Thyroid gland (tissue), 4 donors: ENCODE measurements around the gene MED9.

Experiments
- POLR2A ChIP-seq, 2 donors: fragments of 450-650 bp; IDR thresholded peaks; one replicate each; pipeline ENCODE4 v1.6.1; 2017; ENCODE audit warnings: antibody characterized with exemption in 2 of 2, mild to moderate bottlenecking in 2 of 2, moderate library complexity in 1 of 2
- TF ChIP-seq, protein P1 (sequence below), 6 experiments: fragments of 200-600 bp in 3 of 6; fragments of 450-650 bp in 3 of 6; sonication (generic) in 3 of 6; IDR thresholded peaks; one replicate each; pipeline ENCODE4 v1.5.1; 2016 to 2019; ENCODE audit warnings: antibody characterized with exemption in 6 of 6, mild to moderate bottlenecking in 2 of 6, inconsistent platforms in 1 of 6, moderate library complexity in 1 of 6

DNA sequence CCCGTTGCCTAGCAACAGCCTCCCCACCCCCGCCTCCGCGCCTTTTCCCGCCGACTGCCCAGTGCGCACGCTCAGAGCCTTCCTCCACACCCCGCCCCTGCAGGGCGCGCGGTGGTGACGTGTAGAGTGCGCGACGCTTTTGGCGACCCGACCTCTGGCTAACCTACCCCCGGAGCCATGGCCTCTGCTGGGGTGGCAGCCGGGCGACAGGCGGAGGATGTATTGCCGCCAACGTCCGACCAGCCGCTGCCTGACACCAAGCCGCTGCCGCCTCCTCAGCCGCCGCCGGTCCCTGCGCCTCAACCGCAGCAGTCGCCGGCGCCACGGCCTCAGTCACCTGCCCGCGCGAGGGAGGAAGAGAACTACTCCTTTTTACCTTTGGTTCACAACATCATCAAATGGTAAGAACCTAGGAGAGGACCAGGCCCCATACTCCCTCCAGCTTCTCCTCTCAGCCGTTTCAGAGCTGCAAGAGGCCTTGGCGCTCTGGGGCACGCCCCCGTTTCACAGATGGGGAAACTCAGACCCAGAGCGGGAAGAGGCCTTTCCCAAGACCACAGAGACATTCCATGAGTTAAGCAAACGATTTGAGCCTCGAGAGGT, at the start of gene MED9:
- TF ChIP-seq, protein P1, sequence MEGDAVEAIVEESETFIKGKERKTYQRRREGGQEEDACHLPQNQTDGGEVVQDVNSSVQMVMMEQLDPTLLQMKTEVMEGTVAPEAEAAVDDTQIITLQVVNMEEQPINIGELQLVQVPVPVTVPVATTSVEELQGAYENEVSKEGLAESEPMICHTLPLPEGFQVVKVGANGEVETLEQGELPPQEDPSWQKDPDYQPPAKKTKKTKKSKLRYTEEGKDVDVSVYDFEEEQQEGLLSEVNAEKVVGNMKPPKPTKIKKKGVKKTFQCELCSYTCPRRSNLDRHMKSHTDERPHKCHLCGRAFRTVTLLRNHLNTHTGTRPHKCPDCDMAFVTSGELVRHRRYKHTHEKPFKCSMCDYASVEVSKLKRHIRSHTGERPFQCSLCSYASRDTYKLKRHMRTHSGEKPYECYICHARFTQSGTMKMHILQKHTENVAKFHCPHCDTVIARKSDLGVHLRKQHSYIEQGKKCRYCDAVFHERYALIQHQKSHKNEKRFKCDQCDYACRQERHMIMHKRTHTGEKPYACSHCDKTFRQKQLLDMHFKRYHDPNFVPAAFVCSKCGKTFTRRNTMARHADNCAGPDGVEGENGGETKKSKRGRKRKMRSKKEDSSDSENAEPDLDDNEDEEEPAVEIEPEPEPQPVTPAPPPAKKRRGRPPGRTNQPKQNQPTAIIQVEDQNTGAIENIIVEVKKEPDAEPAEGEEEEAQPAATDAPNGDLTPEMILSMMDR (IDR thresholded peaks at IDR 0.05), result no peak
- peak in 1 of 2 donors; percentile 78 for TF ChIP-seq POLR2A (IDR thresholded peaks at IDR 0.05)
